GM12872 (cell line): Measurements from ENCODE around the gene ARHGAP22.

Experiments
- CTCF ChIP-seq: IDR thresholded peaks from 3 replicates; pipeline ENCODE4 v1.5.1; 2011; ENCODE audit warnings: low read depth, mild to moderate bottlenecking, low read length, moderate library complexity; ENCODE audit not compliant: insufficient read depth

The ARHGAP22 gene

GRCh38 chr10:48587819-48588218 lies 17.1 kb downstream of the ARHGAP22 start:
- TF ChIP-seq CTCF: no peak

- TF ChIP-seq CTCF: no peak
Measured at GRCh38 chr10:48587101-48587500, 17.8 kb downstream of the ARHGAP22 start.

- no peak for TF ChIP-seq CTCF
Measured at GRCh38 chr10:48582970-48583369, 21.9 kb downstream of the ARHGAP22 start.

- no peak for TF ChIP-seq CTCF
Measured at GRCh38 chr10:48580236-48580635, 24.6 kb downstream of the ARHGAP22 start.

GRCh38 chr10:48579251-48579960 lies 25.5 kb downstream of the ARHGAP22 start:
- no peak for TF ChIP-seq CTCF

GRCh38 chr10:48577158-48577557 lies 27.7 kb downstream of the ARHGAP22 start:
- no peak for TF ChIP-seq CTCF

- TF ChIP-seq CTCF: no peak
Measured at GRCh38 chr10:48576501-48576900, 28.4 kb downstream of the ARHGAP22 start.
